GM12875 (cell line): ENCODE data around the gene DCX.

ENCODE experiments used
- H3K4me3 ChIP-seq: one replicate; pipeline ENCODE4 v1.5.1; 2011; ENCODE audit warnings: low read depth, low read length, control low read depth
- TF ChIP-seq, protein P1 (sequence below): IDR thresholded peaks from 2 replicates; pipeline ENCODE4 v1.5.1; 2011; ENCODE audit warnings: low read depth, mild to moderate bottlenecking, control low read depth, inconsistent platforms, low read length, moderate library complexity, borderline replicate concordance; ENCODE audit not compliant: insufficient read depth

The DCX gene

DNA sequence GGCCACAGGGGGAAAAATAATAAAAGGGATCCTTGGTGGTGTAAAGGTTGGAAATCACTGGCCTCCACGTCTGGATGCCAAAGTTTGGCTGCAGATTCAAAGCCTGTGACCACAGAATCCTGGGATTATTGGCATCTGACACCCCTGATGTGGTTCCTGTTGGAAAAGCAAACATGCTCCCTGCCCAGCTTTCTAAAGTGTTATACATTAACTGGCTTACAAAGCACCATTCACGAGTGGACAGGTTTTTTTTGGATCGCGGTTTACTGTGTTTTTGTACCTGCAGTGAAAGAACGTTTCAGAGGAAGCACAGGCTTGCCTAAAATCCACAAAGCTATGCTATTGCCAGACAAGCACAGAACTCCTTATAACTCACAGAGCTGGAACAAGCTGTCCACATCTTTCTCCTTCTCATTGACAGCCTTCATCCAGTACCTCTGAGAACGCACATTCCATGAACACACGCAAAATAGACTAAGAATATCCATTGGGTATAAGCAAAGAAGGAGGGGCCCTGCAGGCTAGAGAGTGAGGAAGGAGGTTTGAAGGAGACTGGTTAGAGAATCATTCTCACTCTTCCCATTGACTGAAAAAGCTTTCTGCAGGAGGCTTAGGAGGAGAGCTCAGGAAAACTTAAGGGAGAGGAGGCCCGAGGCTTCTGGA is 127.2 kb downstream of the DCX start:
- H3K4me3 ChIP-seq, result no peak overlapping the region
- TF ChIP-seq, protein P1, sequence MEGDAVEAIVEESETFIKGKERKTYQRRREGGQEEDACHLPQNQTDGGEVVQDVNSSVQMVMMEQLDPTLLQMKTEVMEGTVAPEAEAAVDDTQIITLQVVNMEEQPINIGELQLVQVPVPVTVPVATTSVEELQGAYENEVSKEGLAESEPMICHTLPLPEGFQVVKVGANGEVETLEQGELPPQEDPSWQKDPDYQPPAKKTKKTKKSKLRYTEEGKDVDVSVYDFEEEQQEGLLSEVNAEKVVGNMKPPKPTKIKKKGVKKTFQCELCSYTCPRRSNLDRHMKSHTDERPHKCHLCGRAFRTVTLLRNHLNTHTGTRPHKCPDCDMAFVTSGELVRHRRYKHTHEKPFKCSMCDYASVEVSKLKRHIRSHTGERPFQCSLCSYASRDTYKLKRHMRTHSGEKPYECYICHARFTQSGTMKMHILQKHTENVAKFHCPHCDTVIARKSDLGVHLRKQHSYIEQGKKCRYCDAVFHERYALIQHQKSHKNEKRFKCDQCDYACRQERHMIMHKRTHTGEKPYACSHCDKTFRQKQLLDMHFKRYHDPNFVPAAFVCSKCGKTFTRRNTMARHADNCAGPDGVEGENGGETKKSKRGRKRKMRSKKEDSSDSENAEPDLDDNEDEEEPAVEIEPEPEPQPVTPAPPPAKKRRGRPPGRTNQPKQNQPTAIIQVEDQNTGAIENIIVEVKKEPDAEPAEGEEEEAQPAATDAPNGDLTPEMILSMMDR, result no peak

DNA sequence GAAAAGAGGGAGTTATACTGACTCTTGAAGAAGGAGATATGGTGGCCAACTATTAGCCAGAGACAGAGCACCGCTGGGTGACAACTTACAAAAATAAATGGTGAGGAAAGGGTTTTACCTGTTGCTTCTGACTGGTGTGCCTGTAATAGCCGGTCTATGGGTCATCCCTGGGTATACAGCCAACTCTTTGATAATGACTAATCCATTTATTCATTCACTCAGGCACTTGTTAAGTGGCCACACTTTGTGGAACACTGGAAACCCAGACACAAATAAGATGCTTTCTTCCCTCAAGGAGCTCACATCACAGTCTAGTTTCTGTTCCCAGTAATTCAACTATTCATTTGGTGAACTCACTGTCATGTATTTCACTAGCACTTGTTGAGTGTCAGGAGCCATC is 128.5 kb downstream of the DCX start:
- TF ChIP-seq, protein P1, result no peak
- H3K4me3 ChIP-seq, result no peak overlapping the region

DNA sequence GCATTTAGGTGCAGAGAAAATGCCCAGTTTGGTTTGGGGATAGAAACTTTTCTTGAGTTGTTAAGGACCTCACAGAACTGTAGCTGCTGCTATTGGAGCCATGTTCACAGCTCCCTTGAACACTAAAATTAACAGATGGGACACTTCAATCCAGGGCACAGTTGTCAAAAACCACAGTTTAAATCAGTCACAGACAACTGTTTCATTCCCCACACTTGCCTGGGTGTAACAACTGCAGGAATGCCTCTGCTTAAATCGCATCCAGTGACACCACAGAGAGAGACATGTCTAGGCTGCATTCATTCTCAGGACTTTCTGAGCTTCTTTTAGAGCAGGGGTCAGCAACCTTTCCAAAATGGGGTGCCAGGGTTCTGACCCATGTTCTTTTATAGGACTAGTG is 129.0 kb downstream of the DCX start:
- TF ChIP-seq, protein P1, result no peak
- no peak overlapping the region for H3K4me3 ChIP-seq

DNA sequence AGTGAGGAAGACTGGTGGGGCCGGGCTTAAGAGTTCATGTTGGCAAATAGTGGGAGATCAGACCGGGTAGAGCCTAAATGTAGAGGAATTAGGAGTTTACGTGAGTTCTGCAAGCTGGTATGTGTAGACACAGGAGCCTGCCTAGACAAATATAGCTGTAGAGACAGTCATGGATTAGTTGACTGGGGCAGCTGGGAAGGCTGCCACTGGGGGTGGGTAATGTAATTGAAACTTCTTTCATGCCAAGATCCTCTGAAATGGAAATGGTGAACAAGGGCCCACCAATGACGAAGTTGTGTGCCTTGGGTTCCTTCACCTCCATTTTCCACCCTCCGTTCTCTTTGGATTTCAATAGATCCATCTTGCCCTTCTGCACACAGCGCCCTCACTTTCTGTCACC is 129.9 kb downstream of the DCX start:
- TF ChIP-seq, protein P1, result no peak
- H3K4me3 ChIP-seq, result no peak overlapping the region

DNA sequence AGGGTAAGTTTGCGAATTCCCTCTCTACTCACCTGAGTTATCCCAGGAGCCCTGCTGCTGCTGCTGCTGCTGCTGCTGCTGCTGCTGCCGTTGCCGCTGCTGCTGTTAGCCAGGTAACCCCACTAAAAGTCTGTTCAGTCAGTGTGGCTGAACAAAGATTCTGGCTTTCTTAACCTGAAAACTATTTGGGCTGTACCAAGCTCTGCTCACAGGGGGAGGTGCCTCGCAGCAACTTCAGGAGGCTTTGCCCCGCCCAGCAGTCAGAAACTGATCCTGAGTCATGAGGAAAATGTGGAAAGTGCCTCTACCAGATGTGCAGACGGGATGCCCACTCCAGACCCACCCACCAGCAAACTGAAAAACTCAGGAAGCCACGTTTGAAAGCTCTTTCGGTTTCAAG is 141.7 kb downstream of the DCX start, which contains the start of gene CAPN6:
Gene CAPN6 (minus strand): TSS at position 145 of the 400 bp plus-strand sequence. CDS start 6,547 bp downstream, outside the sequence.
- TF ChIP-seq, protein P1, result no peak

DNA sequence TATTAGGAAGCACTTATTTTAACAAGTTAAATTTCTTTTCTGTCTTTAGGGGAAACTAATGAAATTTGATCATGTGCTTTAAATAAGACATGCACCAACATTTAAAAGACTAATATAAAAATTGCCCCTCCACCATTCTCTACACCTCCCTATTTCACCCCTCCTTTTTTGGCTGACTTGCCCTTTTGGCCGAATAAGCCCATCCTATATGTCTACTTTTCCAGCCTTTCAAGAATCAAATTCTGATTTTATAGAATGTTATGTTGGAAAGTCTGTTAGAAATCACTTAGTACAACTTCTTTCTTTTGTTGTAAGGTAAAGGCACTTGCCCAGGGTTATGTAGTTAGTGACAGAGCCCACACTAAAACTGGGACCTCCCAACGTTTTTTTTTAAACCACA is 143.5 kb downstream of the DCX start:
- TF ChIP-seq, protein P1, result no peak

More for the DNA sequence above, 141.7 kb downstream of the DCX start, which contains the start of gene CAPN6:
- H3K4me3 ChIP-seq, result no peak within 1 kb of the TSS

DNA sequence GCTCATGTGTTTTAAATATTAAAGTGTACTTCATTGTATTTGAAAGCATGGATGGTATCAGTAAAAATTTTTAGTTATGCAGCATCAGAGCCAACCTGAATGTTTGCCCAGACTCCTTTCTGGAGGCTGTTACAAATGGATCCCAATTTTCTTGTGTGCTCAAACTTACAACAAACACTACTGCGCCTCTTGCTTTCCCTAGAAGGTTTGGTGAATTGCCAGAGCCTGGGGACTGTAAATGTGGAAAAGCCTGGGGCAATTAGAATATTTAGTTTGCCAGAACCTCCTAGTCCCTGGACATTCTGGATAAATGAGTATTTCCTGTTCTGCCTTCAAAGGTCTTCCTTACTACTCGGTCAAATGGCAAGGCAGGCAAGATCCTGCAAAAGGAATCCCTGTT is 146.5 kb downstream of the DCX start:
- TF ChIP-seq, protein P1, result no peak
- no peak overlapping the region for H3K4me3 ChIP-seq

More for the DNA sequence above, 143.5 kb downstream of the DCX start:
- H3K4me3 ChIP-seq, result no peak overlapping the region
